IPS DF 19.7 (cell line): Measurements from ENCODE around the gene ZDHHC11.
"Not testable (repeated sequence)": the region's sequence is repeated elsewhere in the genome, so short reads cannot be mapped to it uniquely, and the experiment has no call there.

Source experiments
- DNase-seq: peaks from one replicate; pipeline ENCODE4 v3.0.0-alpha.2; 2013; ENCODE audit warnings: low read depth, low spot score

The ZDHHC11 gene

GRCh38 chr5:761854-762710 is 88.7 kb downstream of the ZDHHC11 start:
- DNase-seq, result no peak

- DNase-seq, result no peak
Measured at GRCh38 chr5:761059-761771, 89.6 kb downstream of the ZDHHC11 start.

DNA sequence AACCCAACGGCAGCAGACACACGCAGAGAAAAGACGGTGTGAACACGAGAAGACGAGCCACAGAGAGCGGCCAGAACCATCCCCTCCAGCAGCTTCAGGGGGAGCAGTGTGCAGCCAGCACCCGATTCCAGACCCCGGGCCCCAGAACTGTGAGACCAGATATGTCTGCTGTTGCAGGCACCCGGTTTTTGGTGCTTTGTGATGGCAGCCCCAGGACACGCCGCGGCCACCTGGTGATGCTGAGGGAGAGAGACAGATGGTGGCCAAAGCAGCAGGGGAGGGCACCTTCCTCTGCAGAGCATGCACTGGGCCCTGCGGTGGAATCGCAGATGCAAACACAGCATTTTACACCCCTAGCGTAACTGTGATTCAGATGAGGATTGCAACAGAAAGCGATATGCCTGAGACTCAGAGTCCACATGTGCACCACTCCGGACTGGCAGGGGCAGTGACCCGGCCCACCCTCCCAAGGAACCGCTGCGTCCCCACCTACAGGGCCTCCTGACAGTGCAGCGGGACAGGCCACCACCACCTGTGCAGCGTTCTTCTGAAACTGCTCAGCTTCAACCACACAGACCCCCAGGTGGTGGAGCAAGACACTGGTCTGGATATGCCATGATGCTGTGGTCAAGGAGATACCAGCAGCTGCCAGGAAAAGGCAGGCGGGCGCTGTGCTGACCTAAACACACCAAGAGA is 90.3 kb downstream of the ZDHHC11 start:
- DNase-seq, result no peak

DNA sequence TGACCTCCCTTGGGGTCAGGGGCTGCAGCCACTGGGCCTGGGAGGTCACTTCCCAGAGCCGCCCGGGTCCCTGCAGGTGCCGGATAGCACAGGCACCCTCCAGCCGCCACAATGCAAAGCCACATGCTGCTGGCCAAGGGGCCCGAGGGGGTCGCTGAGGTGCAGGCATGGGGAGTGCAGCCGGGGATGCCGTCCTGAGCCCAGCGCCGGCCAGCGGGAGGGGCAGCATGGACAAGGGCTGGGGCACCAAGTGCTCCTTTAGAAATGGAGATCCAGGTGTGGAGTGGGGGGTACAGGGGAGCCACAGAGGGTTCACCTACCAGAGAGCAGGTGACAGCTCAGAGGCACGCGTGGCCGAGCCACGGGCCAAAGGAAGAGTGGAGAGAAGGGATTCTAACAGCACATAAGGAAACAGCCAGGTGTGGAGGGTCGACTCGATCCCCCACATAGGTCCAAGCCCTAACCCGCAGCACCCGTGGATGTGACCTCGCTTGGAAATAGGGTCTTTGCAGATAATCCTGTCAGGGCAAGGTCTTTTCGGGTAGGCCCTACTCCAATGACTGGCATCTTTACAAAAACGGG is 90.9 kb downstream of the ZDHHC11 start:
- DNase-seq, result no peak

DNA sequence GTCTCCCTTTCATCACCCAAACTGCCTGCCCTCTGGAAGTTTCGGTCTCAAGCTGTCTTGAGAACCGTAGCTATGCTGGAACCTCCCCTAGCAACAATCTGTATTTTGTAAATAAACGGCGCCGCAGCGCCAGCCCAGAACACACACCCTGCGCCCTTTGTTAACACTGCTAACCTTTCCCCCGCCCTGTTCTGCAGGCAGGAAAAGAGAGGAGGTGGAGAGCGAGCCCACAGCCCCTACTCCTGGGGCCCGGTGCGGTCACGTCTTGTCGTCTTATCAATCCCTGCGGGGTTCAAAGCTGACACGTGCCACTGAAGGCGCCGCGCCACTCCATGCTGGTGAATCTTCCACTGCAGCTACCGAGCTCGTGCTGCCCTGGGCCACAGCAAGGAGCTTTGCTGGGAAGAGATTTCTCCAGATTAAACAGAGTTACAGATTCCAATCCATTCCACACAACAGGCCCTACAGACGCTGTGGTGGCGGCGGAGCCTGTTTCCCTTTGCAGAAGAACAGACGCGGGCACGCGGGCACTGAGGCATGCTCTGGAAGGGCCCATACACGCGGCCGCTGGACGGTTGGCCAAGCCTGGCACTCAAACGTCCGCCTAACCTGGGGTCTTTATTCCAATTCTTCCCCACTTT is 91.6 kb downstream of the ZDHHC11 start:
- no peak for DNase-seq

DNA sequence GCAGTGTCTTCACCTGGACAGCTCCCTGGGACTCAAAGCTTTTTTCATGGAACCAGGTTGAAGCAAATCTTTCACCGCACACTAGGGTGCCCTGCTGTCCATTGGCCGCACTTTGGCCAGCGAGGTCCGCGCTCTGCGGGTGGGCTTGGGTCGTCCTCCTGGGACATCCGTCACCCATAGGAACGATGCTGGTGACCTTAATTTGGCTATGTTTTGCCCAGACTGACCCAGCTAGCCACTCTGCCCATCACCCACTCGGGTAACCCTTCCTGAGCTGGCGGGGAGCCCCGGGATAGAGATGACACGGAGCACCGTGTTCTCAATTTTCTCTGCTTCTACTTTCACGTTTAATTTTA is 92.1 kb downstream of the ZDHHC11 start:
- no peak for DNase-seq

DNA sequence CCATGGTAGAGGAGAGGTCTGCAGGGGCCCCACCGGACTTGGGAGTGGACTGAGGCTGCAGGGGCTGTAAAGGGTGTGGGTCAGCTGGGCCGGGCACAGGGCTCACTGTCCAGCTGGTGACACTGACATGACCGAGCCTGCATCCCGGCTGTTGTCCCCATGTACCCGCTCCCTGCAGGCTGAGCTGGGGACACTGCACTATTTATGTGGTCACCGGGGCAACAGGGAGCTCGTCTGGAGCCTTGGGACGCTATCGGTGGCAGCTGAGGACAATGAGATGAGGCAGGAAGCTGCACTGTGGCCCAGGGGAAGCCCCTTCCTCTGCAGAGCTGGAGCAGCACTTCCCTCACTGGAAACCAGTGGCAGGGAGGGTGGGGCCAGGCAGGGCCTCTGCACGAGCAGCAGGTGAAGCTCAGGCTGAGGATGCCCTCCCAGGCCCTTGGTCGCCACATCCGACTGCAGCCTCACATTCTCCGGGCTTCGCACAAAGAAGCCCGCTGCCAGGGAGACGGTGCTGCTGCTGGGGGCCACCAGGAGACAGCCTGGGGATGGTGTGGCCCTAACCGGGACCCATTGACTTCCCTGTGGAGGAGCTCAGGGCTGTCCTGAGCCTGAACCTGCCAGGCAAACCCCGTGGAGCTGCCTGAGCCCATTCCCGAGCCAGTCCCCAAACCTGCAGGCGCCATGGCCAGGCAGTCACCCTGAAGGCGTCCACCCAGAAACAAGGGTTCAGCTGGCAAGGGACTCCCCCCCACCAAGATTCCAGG is 92.7 kb downstream of the ZDHHC11 start:
- no peak for DNase-seq

DNA sequence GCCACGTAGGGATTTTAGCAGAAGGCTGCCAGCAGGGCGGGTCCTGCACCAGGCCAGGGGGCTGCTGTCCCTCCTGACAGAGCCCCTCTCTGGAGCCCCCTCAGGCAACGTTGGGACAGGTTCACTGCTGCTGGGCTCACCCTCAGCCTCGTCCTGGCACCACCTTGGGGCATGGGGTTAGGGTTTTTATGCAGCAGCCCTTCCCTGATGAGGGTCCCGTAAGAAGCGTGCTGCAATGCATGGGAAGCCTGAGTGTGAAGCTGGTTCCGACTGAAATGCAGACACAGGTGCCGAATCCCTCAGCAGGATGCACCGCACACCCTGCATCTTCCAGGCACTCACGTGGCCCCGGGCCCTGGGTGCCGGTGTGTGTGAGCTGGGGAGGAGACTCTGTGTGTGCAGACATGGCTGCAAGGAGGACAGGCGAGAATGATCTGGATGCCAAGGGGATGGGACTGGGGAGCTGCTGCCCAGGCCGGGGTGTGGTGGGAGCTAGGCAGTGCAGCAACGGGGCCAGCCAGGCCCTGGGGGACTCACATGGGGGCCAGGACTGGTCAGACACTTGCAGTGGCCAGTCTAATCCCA is 93.3 kb downstream of the ZDHHC11 start:
- DNase-seq, result no peak

DNA sequence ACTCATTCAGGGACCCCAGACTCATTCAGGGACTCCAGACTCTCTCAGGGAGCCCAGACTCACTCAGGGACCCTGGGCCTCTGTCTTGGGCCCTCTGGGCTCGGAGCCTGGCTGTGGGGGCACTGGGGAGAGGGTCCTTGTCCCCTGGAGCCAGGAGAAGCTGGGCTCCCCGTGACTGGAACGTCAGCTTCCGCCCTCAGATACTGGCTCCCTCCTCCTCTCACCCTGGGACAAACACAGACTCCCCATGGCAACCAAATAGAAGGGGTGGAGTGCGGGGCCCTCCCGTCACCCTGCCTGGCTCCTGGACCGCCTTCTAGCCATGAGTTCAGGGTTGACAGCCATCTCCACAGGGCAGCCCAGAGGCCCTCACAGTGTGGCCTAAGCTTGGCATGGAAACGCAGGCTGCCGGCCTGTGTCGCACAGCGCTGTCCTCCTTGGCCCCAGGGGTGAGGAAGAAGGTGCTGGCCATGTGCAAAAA is 93.9 kb downstream of the ZDHHC11 start:
- no peak for DNase-seq

DNA sequence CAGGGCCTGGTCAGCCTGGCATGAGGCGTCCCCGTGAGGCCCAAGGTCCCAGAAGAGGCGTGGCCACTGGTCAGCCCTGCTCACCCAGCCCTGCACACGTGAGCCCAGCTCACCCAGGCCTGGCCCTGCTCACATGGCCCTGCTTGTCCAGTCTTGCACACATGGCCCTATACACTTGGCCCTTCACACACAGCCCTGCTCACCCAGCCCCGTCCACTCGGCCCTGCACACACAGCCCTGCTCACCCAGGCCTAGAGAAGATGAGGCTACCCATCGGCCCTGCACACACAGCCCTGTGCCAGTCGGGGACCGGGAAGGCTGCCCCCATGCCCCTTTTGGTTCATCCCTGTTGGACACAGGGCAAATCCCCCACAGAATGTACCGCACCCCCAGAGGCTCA is 94.6 kb downstream of the ZDHHC11 start:
- no peak for DNase-seq

- not testable (repeated sequence) for DNase-seq
Measured at GRCh38 chr5:754143-754632, 96.6 kb downstream of the ZDHHC11 start.

DNA sequence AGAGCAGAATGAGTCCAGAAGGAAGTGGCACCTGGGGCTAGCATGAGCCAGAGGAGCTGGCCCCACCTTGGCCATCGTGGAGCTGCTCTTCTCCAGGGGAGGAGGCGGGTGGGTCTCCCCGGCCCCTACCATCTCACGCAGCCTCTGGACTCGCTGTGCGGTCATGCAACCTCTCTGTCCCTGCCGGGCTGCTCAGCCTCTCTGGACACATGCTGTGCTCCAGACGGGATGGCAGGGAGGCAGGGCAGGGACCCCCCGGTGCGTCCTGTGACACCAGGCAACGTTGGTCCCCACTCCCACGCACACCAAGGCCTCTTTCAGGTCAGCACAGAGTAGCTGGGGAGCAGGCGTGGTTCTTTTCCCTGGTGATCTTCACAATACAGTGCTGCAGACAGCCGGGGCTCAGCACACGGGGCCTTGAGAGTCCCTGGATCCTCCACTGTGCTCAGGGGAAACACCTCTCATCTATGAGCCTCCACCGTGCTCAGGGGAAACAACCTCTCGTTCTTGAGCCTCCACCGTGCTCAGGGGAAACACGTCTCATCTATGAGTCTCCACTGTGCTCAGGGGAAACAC is 97.1 kb downstream of the ZDHHC11 start:
- not testable (repeated sequence) for DNase-seq

DNA sequence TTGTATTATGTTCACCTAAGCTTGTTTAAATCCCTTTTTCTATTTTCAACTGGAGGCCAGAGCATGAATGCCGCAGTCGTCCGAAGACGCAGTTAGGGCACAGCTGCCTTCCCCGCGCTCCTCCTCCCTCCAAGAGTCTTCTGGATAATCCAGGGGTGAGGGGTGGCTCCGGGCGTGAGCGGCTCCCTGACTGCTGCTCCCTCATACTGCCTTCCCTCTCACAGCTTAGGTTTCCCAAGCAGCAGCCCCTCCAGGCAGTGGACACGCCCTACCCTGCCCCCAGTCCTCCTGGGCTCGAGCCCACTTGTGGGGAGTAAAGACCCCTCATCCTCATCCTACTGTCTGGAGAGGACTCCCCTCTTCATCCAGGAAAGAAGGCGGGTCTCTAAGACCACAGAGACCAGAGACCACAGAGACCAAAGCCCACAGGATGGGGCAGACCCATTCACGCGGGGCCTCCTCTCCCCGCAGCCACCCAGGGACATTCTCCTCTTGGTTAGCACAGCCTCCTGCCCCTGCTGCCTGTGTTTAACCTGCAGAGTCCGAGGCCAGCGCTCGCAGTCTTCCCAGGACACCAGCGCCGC is 98.2 kb downstream of the ZDHHC11 start:
- not testable (repeated sequence) for DNase-seq

DNA sequence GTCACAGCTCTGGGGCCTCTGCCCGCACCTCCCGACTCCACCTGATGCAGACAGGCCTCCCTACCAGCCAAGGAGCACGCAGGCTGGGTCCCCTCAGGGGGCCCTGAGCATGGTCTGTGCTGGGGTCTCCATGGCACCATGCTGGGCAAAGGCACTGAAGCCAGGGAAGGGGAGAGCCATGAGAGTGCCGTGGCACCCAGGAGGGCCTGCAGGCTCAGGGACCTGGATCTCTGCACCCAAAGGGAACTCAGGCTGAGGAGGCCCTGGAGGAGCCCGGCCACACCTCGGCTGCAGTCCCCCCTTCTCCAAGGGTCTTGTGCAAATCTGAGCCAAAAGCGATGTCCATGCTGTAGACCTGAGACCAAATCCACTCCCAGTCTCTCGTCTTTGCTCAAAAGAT is 98.8 kb downstream of the ZDHHC11 start:
- DNase-seq, result not testable (repeated sequence)

- no peak for DNase-seq
Measured at GRCh38 chr5:751496-751895, 99.3 kb downstream of the ZDHHC11 start.

DNA sequence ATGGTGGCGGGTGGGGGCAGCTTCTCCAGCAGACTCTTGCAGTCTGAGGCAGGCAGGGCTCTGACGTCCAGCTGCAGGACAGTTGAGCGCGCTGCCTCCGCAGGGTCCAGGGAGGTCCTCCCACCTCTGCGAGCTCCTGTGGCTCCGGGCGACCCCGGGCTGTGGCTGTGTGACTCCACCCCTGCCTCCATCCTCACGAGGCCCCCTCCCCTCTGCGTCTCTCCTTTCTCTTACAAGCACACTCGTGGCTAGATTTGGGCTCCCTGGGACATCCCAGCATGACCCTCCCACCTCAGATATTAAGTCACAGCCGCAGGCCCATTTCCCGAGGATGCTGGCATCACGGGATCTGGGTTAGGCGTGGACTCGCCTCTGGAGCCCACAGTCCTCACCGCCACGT is 100.6 kb downstream of the ZDHHC11 start:
- DNase-seq, result not testable (repeated sequence)

DNA sequence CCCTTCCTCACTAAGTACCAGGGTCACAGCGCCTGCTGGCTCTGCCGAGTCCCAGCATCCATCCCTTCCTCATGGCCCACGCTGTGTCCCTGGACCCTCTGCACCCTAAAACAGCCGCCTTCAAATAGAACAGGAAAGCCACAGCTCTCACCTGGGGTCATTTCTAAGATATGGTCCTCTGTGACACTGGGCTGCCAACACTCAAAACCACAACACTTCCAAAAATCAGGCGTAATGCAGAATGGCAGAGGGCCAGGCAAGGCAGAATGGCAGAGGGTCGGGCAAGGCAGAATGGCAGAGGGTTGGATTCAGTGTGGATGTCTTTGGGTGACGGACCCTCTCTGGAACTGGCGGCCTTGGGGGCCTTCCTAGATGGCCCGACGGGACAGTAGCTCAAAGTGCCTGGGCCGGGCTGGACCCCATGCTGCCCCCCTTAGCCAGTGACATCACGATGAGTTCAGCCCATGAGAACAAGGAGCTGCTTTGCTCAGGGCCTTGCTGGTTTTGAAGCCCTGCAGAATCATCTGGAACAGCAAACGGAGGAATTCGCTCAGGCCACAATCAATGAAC is 101.6 kb downstream of the ZDHHC11 start:
- DNase-seq, result no peak

DNA sequence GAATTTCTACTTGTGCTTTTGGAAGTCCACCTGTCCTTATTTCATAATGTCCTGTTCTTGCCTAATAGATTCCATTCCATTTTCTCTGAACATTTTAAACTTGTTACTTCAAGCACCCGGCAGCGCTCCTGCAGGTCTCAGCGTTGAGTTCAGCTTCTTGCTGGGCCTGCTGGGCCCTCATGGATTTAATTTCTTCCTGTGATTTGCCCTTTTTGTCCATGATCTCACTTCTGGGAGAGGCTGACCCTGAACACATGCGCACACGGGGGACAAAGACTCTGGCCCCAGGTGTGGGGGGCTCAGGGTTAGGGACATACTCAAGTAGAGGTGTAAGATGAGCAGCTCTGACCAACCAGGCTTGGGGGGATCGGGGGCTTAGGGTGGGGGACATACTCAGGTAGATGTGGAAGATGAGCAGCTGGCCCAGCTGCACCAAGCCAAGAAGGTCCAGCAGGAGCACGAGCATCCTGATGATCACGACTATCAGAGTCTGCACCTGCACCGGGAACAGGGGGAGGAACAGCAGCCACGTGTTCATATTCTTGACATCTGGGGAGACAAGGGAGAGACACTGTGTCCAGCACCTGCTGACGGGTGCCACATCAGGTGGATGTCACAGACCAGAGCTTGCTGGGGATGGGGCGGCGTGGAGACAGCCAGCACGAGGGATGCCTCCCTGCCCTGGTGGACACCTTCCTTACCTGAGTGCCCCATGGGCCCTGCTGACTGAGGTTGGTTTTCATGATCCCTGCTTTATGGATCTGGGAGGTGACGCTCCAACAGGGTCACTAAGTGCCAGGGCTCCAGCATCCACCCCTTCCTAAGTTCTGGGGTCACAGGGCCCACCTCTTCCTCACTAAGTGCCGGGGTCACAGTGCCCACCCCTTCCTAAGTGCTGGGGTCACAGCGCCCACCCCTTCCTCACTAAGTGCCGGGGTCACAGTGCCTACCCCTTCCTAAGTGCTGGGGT is 102.5 kb downstream of the ZDHHC11 start:
- not testable (repeated sequence) for DNase-seq
